Body of pancreas (tissue), 4 donors: Measurements from ENCODE around the gene RASA2. TPM values are rescaled to one million over a fixed set of nuclear protein-coding genes. Genes with fewer than 3 reads are reported as not detected.

ENCODE experiments used
- ATAC-seq: fragments of 150-250 bp; one replicate; pipeline ENCODE4 v1.9.1; 2016
- DNase-seq, 4 donors: peaks; one replicate each; pipeline ENCODE4 v3.0.0-alpha.2; 2019
- H3K27ac ChIP-seq, 4 donors: fragments of 200-600 bp; sonication (generic); 1 replicate in 3 of 4; 2 replicates in 1 of 4; pipeline versions ENCODE4 v1.5.1 to v1.6.1; 2016 to 2019; ENCODE audit warnings: mild to moderate bottlenecking in 1 of 4, mixed read lengths in 1 of 4, moderate library complexity in 1 of 4
- H3K27me3 ChIP-seq, 2 donors: fragments of 200-600 bp; sonication (generic); one replicate each; pipeline ENCODE4 v1.6.0; 2016; ENCODE audit warnings: mild to moderate bottlenecking in 1 of 2
- H3K36me3 ChIP-seq, 2 donors: fragments of 200-600 bp; sonication (generic); replicated peaks in 1 of 2; 2 replicates each; pipeline ENCODE4 v1.5.1; 2016; ENCODE audit warnings: low read depth in 2 of 2; ENCODE audit not compliant: insufficient read depth in 1 of 2
- H3K4me1 ChIP-seq: fragments of 200-600 bp; sonication (generic); one replicate; pipeline ENCODE4 v1.6.0; 2016
- H3K4me3 ChIP-seq, 2 donors: fragments of 200-600 bp; sonication (generic); 1 replicate in 1 of 2; 2 replicates in 1 of 2; pipeline ENCODE4 v1.5.1; 2016 to 2019
- H3K9me3 ChIP-seq, 3 donors: fragments of 200-600 bp; sonication (generic); 1 replicate in 2 of 3; 2 replicates in 1 of 3; pipeline ENCODE4 v1.5.1; 2016
- POLR2A ChIP-seq, 3 donors: fragments of 450-650 bp; IDR thresholded peaks; one replicate each; pipeline ENCODE4 v1.6.1; 2016; ENCODE audit warnings: antibody characterized with exemption in 3 of 3, mild to moderate bottlenecking in 2 of 3
- WGBS, 2 donors: methylation state at CpG; one replicate each; pipeline ENCODE4 v1.1.5; 2017; 5-methylcytosine and 5-hydroxymethylcytosine counted together
- intact Hi-C: fragments of 100-400 bp; cut with DNase I; formaldehyde crosslinking; loops from one replicate; pipeline ENCODE4 v1.15.1; 2023
- total RNA-seq, 2 donors: library from RNA; depleted of rRNA; stranded (reverse); fragments of >200 nt; gene quantifications; one replicate each; pipeline ENCODE4 v1.1.0, GENCODE V29; 2016
- TF ChIP-seq, protein P1 (sequence below), 7 experiments: fragments of 450-650 bp in 4 of 7; fragments of 200-600 bp in 3 of 7; sonication (generic) in 3 of 7; IDR thresholded peaks; one replicate each; pipeline ENCODE4 v1.5.1; 2016 to 2019; ENCODE audit warnings: antibody characterized with exemption in 7 of 7

The RASA2 gene
- total RNA-seq, 2 donors from 2014 or later, result 6.9 to 19.2 TPM

DNA sequence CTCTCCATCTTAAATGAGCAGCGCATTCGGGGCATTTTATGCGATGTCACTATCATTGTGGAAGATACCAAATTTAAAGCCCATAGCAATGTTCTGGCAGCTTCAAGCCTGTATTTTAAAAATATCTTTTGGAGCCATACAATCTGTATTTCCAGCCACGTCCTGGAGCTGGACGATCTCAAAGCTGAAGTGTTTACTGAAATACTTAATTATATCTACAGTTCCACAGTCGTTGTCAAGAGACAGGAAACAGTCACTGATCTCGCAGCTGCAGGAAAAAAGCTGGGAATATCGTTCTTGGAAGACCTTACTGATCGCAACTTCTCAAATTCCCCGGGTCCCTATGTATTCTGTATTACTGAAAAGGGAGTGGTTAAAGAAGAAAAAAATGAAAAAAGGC, 44.4 kb upstream of the RASA2 start:
- DNase-seq, result no peak
- Histone ChIP-seq H3K27ac (no peak overlapping the region), H3K27me3 (no peaks in the 10 kb centered on the region), H3K4me1 (peaks cover 23% of the 10 kb centered on the region), H3K36me3 (peaks cover 0 to 30% of the 10 kb centered on the region in 2 donors), H3K9me3 (no peaks in the 10 kb centered on the region), H3K4me3 (no peak overlapping the region)
- WGBS, 2 donors, result 73 to 79% methylated on average over 10 of the region's 10 CpGs
- intact Hi-C loops, result no loop called here
- TF ChIP-seq, protein P1, sequence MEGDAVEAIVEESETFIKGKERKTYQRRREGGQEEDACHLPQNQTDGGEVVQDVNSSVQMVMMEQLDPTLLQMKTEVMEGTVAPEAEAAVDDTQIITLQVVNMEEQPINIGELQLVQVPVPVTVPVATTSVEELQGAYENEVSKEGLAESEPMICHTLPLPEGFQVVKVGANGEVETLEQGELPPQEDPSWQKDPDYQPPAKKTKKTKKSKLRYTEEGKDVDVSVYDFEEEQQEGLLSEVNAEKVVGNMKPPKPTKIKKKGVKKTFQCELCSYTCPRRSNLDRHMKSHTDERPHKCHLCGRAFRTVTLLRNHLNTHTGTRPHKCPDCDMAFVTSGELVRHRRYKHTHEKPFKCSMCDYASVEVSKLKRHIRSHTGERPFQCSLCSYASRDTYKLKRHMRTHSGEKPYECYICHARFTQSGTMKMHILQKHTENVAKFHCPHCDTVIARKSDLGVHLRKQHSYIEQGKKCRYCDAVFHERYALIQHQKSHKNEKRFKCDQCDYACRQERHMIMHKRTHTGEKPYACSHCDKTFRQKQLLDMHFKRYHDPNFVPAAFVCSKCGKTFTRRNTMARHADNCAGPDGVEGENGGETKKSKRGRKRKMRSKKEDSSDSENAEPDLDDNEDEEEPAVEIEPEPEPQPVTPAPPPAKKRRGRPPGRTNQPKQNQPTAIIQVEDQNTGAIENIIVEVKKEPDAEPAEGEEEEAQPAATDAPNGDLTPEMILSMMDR (IDR thresholded peaks at IDR 0.05), result no peak
- TF ChIP-seq POLR2A (IDR thresholded peaks at IDR 0.05), result no peak
- ATAC-seq, result no peak

DNA sequence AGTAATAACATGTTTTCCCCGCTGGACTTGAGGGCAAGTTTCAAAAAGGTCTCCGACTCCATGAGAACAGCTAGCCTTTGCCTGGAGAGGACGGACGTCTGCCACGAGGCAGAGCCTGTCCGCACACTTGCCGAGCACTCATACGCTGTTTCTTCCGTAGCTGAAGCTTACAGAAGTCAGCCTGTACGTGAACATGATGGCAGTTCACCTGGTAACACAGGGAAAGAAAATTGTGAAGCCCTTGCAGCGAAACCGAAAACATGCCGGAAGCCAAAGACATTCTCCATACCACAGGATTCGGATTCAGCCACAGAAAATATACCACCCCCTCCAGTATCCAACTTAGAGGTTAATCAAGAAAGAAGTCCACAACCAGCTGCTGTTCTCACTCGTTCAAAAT, 43.9 kb upstream of the RASA2 start:
- TF ChIP-seq, protein P1 (IDR thresholded peaks at IDR 0.05), result no peak
- no peak for TF ChIP-seq POLR2A (IDR thresholded peaks at IDR 0.05)
- intact Hi-C loops, result no loop called here
- WGBS, 2 donors, result 83 to 88% methylated on average over 15 of the region's 15 CpGs
- Histone ChIP-seq H3K4me3 (no peak overlapping the region), H3K27me3 (no peaks in the 10 kb centered on the region), H3K4me1 (peaks cover 23% of the 10 kb centered on the region), H3K27ac (no peak overlapping the region), H3K9me3 (no peaks in the 10 kb centered on the region), H3K36me3 (peaks cover 0 to 30% of the 10 kb centered on the region in 2 donors)
- DNase-seq (no peak), ATAC-seq (no peak)

DNA sequence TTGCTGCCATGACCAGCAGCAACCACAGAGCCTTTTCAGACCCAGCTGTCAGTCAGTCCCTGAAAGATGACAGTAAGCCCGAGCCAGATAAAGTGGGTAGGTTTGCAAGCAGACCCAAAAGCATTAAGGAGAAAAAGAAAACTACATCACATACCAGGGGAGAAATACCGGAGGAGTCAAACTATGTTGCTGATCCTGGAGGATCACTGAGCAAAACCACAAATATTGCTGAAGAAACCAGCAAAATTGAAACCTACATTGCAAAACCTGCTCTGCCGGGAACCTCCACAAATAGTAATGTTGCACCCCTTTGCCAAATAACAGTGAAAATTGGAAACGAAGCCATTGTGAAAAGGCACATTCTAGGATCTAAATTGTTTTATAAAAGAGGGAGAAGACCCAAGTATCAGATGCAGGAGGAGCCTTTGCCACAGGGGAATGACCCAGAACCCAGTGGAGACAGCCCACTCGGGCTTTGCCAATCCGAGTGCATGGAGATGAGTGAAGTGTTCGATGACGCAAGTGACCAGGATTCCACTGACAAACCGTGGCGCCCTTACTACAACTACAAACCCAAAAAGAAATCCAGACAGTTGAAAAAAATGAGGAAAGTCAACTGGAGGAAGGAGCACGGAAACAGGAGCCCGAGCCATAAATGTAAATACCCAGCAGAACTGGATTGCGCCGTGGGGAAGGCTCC, 42.1 kb upstream of the RASA2 start:
- intact Hi-C loops, result no loop called here
- H3K27ac ChIP-seq, result no peak overlapping the region
- DNase-seq (no peak), ATAC-seq (no peak)
- no peaks in the 10 kb centered on the region for H3K27me3 ChIP-seq
- H3K9me3 ChIP-seq, result no peaks in the 10 kb centered on the region
- peaks cover 0 to 30% of the 10 kb centered on the region in 2 donors for H3K36me3 ChIP-seq
- peaks cover 18% of the 10 kb centered on the region for H3K4me1 ChIP-seq
- TF ChIP-seq, protein P1 (IDR thresholded peaks at IDR 0.05), result no peak
- TF ChIP-seq POLR2A (IDR thresholded peaks at IDR 0.05), result no peak
- H3K4me3 ChIP-seq, result no peak overlapping the region
- WGBS, 2 donors, result 89% methylated on average over 14 of the region's 14 CpGs

GRCh38 chr3:141445990-141446389, 40.8 kb upstream of the RASA2 start:
- Histone ChIP-seq H3K36me3 (peaks cover 0 to 30% of the 10 kb centered on the region in 2 donors), H3K4me1 (peaks cover 8% of the 10 kb centered on the region), H3K9me3 (no peaks in the 10 kb centered on the region), H3K27ac (no peak overlapping the region), H3K4me3 (no peak overlapping the region), H3K27me3 (no peaks in the 10 kb centered on the region)
- no peak for DNase-seq
- intact Hi-C loops, result no loop called here
- no peak for ATAC-seq
- WGBS, 2 donors, result 96 to 100% methylated on average over 1 of the region's 1 CpG
- TF ChIP-seq, protein P1 (IDR thresholded peaks at IDR 0.05), result no peak
- no peak for TF ChIP-seq POLR2A (IDR thresholded peaks at IDR 0.05)

DNA sequence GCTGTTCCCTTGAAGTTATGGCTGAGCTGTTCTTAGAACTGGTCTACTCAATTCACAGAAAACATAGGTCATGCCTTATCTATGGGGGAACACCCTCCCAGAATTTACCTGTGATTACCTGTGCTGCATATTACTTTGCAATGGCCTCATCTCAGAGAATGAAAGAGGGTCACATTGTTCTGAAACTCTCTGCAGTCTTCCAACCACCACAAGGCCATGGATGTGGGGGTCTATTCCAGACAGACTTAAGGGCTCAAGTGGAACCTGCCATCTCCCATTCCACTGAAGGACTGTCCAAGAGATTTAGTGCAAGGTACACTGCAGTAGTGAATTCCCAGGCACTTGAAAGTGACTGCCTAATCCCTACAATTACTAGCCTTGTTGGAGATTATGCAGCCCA, 40.1 kb upstream of the RASA2 start:
- no peaks in the 10 kb centered on the region for H3K9me3 ChIP-seq
- H3K4me3 ChIP-seq, result no peak overlapping the region
- TF ChIP-seq POLR2A (IDR thresholded peaks at IDR 0.05), result no peak
- TF ChIP-seq, protein P1 (IDR thresholded peaks at IDR 0.05), result no peak
- peaks cover 0 to 30% of the 10 kb centered on the region in 2 donors for H3K36me3 ChIP-seq
- no peak overlapping the region for H3K27ac ChIP-seq
- no peak for DNase-seq
- peaks cover under 1% of the 10 kb centered on the region for H3K4me1 ChIP-seq
- H3K27me3 ChIP-seq, result no peaks in the 10 kb centered on the region
- no peak for ATAC-seq
- intact Hi-C loops, result no loop called here
